CD4-positive, alpha-beta memory T cell (primary cell): ENCODE measurements around the gene TP53TG3D. TPM values are rescaled to one million over a fixed set of nuclear protein-coding genes. Genes with fewer than 3 reads are reported as not detected.
"Not testable (repeated sequence)": the region's sequence is repeated elsewhere in the genome, so short reads cannot be mapped to it uniquely, and the experiment has no call there.

Experiments
- CTCF ChIA-PET: fragments of 350-600 bp; sonication (Branson Sonifier 250); formaldehyde crosslinking; loops from one replicate; lab custom pipeline; 2021; ENCODE audit warnings: inconsistent platforms; ENCODE audit not compliant: partially characterized antibody; lab: Charles Lee
- POLR2A ChIA-PET: fragments of 350-600 bp; sonication (Branson Sonifier 250); formaldehyde crosslinking; loops from one replicate; lab custom pipeline; 2021; ENCODE audit not compliant: partially characterized antibody; lab: Charles Lee
- DNase-seq, 5 donors: peaks; one replicate each; pipeline versions ENCODE4 v3.0.0 to v3.0.0-alpha.2; 2020 to 2022; ENCODE audit warnings: mixed read lengths in 1 of 5
- H3K27ac ChIP-seq: one replicate; pipeline ENCODE4 v1.7.0; 2013; ENCODE audit warnings: low read depth, low read length
- H3K27me3 ChIP-seq: 2 replicates; pipeline ENCODE4 v1.7.0; 2013; ENCODE audit warnings: mild to moderate bottlenecking, low read length, moderate library complexity; ENCODE audit not compliant: insufficient read depth
- H3K36me3 ChIP-seq: 2 replicates; pipeline ENCODE4 v1.7.0; 2013; ENCODE audit warnings: mild to moderate bottlenecking, low read length, moderate library complexity; ENCODE audit not compliant: insufficient read depth
- H3K4me1 ChIP-seq: 2 replicates; pipeline ENCODE4 v1.7.0; 2013; ENCODE audit warnings: mild to moderate bottlenecking, low read length, moderate library complexity; ENCODE audit not compliant: insufficient read depth
- H3K4me3 ChIP-seq, 2 donors: one replicate each; pipeline ENCODE4 v1.7.0; 2013; ENCODE audit warnings: low read length in 2 of 2, mild to moderate bottlenecking in 1 of 2
- H3K9me3 ChIP-seq, 2 donors: one replicate each; pipeline ENCODE4 v1.7.0; 2013; ENCODE audit warnings: low read length in 2 of 2, control low read depth in 1 of 2; ENCODE audit not compliant: control insufficient read depth in 1 of 2
- H3K27ac Mint-ChIP-seq, 7 donors: one replicate each; pipeline ENCODE4 v1.8.0; 2020 to 2021; ENCODE audit warnings: mixed read lengths in 7 of 7, mild to moderate bottlenecking in 6 of 7, inconsistent platforms in 3 of 7, moderate library complexity in 3 of 7
- H3K27me3 Mint-ChIP-seq, 2 donors: one replicate each; pipeline ENCODE4 v1.8.0; 2020 to 2021; ENCODE audit warnings: mixed read lengths in 2 of 2
- H3K36me3 Mint-ChIP-seq, 2 donors: one replicate each; pipeline ENCODE4 v1.8.0; 2020 to 2021; ENCODE audit warnings: mixed read lengths in 2 of 2, inconsistent platforms in 1 of 2, mild to moderate bottlenecking in 1 of 2
- H3K4me1 Mint-ChIP-seq, 4 donors: one replicate each; pipeline ENCODE4 v1.8.0; 2020 to 2021; ENCODE audit warnings: mixed read lengths in 4 of 4, mild to moderate bottlenecking in 1 of 4
- H3K4me3 Mint-ChIP-seq, 8 donors: one replicate each; pipeline ENCODE4 v1.8.0; 2020 to 2021; ENCODE audit warnings: mixed read lengths in 8 of 8, mild to moderate bottlenecking in 7 of 8, moderate library complexity in 6 of 8, inconsistent platforms in 3 of 8
- H3K9me3 Mint-ChIP-seq, 8 donors: one replicate each; pipeline ENCODE4 v1.8.0; 2020 to 2021; ENCODE audit warnings: mixed read lengths in 8 of 8, mild to moderate bottlenecking in 5 of 8, inconsistent platforms in 3 of 8, moderate library complexity in 1 of 8
- intact Hi-C: fragments of 100-400 bp; cut with micrococcal nuclease; formaldehyde crosslinking; loops from one replicate; pipeline ENCODE4 v1.15.1; 2023
- polyA plus RNA-seq, 2 donors: library from polyadenylated mRNA; unstranded; fragments of 300-500 nt; fragmentation: Illumina TruSeq; gene quantifications; one replicate each; pipeline ENCODE4 v1.2.3, GENCODE V29; 2021
- total RNA-seq, 2 experiments: library from RNA; stranded (reverse); gene quantifications; one replicate each; pipeline ENCODE4 v1.2.3, GENCODE V29; 2021

Gene TP53TG3D
- total RNA-seq (not detected), polyA plus RNA-seq (under 1 TPM; 0.75 to 0.76 TPM)

- H3K27ac Mint-ChIP-seq, H3K36me3 Mint-ChIP-seq, DNase-seq, H3K9me3 ChIP-seq, H3K4me1 ChIP-seq, H3K27me3 Mint-ChIP-seq, H3K27me3 ChIP-seq, H3K4me1 Mint-ChIP-seq, H3K4me3 ChIP-seq, H3K27ac ChIP-seq, H3K36me3 ChIP-seq, POLR2A ChIA-PET, H3K9me3 Mint-ChIP-seq, intact Hi-C loops, CTCF ChIA-PET, H3K4me3 Mint-ChIP-seq: not testable (repeated sequence)
Measured at GRCh38 chr16:32252986-32253385, at the start of gene TP53TG3D. TP53TG3D (plus strand) TSS chr16:32253286; CDS start chr16:32253354, 68 bp downstream.

GRCh38 chr16:32253507-32253906 lies 421 bp downstream of the TP53TG3D start:
- intact Hi-C loops, H3K4me3 ChIP-seq, H3K9me3 Mint-ChIP-seq, H3K36me3 ChIP-seq, H3K36me3 Mint-ChIP-seq, H3K4me3 Mint-ChIP-seq, H3K27me3 ChIP-seq, H3K9me3 ChIP-seq, CTCF ChIA-PET, H3K27ac ChIP-seq, H3K4me1 ChIP-seq, H3K4me1 Mint-ChIP-seq, H3K27me3 Mint-ChIP-seq, H3K27ac Mint-ChIP-seq, POLR2A ChIA-PET: not testable (repeated sequence)
- DNase-seq = peak; percentile 23 to 51 (median 39)

- H3K4me3 ChIP-seq, H3K27me3 Mint-ChIP-seq, H3K9me3 Mint-ChIP-seq, DNase-seq, H3K4me3 Mint-ChIP-seq, H3K36me3 ChIP-seq, POLR2A ChIA-PET, CTCF ChIA-PET, H3K36me3 Mint-ChIP-seq, H3K27me3 ChIP-seq, H3K4me1 Mint-ChIP-seq, H3K27ac ChIP-seq, H3K4me1 ChIP-seq, H3K27ac Mint-ChIP-seq, intact Hi-C loops, H3K9me3 ChIP-seq: not testable (repeated sequence)
Measured at GRCh38 chr16:32261526-32261925, 8.4 kb downstream of the TP53TG3D start.

GRCh38 chr16:32263552-32263951 lies 10.5 kb downstream of the TP53TG3D start:
- H3K9me3 Mint-ChIP-seq, POLR2A ChIA-PET, H3K4me3 Mint-ChIP-seq, H3K27ac ChIP-seq, H3K27ac Mint-ChIP-seq, DNase-seq, H3K36me3 Mint-ChIP-seq, CTCF ChIA-PET, H3K27me3 Mint-ChIP-seq, H3K27me3 ChIP-seq, H3K4me1 ChIP-seq, H3K36me3 ChIP-seq, H3K4me1 Mint-ChIP-seq, H3K9me3 ChIP-seq, H3K4me3 ChIP-seq, intact Hi-C loops: not testable (repeated sequence)

GRCh38 chr16:32281910-32282309 lies 28.8 kb downstream of the TP53TG3D start:
- POLR2A ChIA-PET, H3K4me3 Mint-ChIP-seq, intact Hi-C loops, H3K27me3 Mint-ChIP-seq, H3K9me3 ChIP-seq, H3K36me3 Mint-ChIP-seq, H3K36me3 ChIP-seq, DNase-seq, H3K27ac ChIP-seq, H3K4me1 Mint-ChIP-seq, H3K4me1 ChIP-seq, H3K4me3 ChIP-seq, CTCF ChIA-PET, H3K27me3 ChIP-seq, H3K9me3 Mint-ChIP-seq: not testable (repeated sequence)
- H3K27ac Mint-ChIP-seq = peak overlapping the region in 1 of 7 donors; percentile 43

- H3K27me3 Mint-ChIP-seq, H3K36me3 Mint-ChIP-seq, H3K27ac Mint-ChIP-seq, H3K9me3 ChIP-seq, H3K36me3 ChIP-seq, CTCF ChIA-PET, H3K4me3 Mint-ChIP-seq, H3K27me3 ChIP-seq, H3K27ac ChIP-seq, DNase-seq, POLR2A ChIA-PET, intact Hi-C loops, H3K9me3 Mint-ChIP-seq, H3K4me1 Mint-ChIP-seq, H3K4me3 ChIP-seq, H3K4me1 ChIP-seq: not testable (repeated sequence)
Measured at GRCh38 chr16:32283024-32283423, 29.9 kb downstream of the TP53TG3D start.

- H3K27me3 ChIP-seq, CTCF ChIA-PET, H3K9me3 ChIP-seq, DNase-seq, H3K4me3 Mint-ChIP-seq, POLR2A ChIA-PET, H3K4me3 ChIP-seq, H3K4me1 Mint-ChIP-seq, H3K27ac ChIP-seq, H3K27ac Mint-ChIP-seq, intact Hi-C loops, H3K9me3 Mint-ChIP-seq, H3K36me3 ChIP-seq, H3K4me1 ChIP-seq, H3K27me3 Mint-ChIP-seq, H3K36me3 Mint-ChIP-seq: not testable (repeated sequence)
Measured at GRCh38 chr16:32283917-32284495, 30.9 kb downstream of the TP53TG3D start.
